Activated T-helper 17 cell treated with anti-CD3 and anti-CD28 coated beads, Interleukin-2, amount 50 U/mL, for 72 hours (primary cell): Measurements from ENCODE around the gene KAT14. TPM values are rescaled to one million over a fixed set of nuclear protein-coding genes. Genes with fewer than 3 reads are reported as not detected.

Source experiments
- ATAC-seq: fragments of 150-1000 bp; cut with Tn5 transposase; replicated peaks from 2 replicates; pipeline ENCODE4 v1.10.0; 2021; ENCODE audit warnings: mild to moderate bottlenecking, moderate library complexity
- H3K27ac Mint-ChIP-seq: one replicate; pipeline ENCODE4 v1.8.0; 2022; ENCODE audit warnings: mixed read lengths
- H3K27me3 Mint-ChIP-seq: one replicate; pipeline ENCODE4 v1.8.0; 2022; ENCODE audit warnings: mixed read lengths
- H3K36me3 Mint-ChIP-seq: one replicate; pipeline ENCODE4 v1.8.0; 2022; ENCODE audit warnings: low read depth, mild to moderate bottlenecking, mixed read lengths
- H3K4me1 Mint-ChIP-seq: one replicate; pipeline ENCODE4 v1.8.0; 2022; ENCODE audit warnings: mixed read lengths
- H3K4me3 Mint-ChIP-seq: one replicate; pipeline ENCODE4 v1.8.0; 2022; ENCODE audit warnings: mild to moderate bottlenecking, mixed read lengths
- H3K9me3 Mint-ChIP-seq: one replicate; pipeline ENCODE4 v1.8.0; 2022; ENCODE audit warnings: mixed read lengths
- total RNA-seq, 2 donors: library from RNA; stranded (reverse); gene quantifications; one replicate each; pipeline ENCODE4 v1.2.3, GENCODE V29; 2022

The KAT14 gene
- total RNA-seq, 2 donors from 2014 or later: 11.3 to 11.6 TPM

DNA sequence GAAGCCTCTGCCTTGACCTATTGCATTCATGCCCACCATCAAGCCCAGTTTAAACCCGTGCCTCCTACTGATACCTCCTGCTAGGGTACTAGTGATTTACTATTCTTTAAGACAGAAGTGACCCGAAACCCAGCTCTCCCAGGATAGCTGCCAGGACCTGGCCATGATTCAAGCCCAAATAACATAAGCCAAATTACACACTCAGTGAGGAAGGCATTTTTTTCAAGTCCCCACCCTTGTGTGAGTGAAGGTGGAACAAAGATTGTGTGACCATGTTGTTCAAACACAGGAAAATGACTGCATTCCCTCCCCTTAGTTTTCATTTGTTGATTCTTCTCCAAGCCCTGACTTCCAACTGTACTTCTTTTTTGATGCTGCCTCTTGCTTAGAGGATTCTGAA is 3.7 kb upstream of the KAT14 start:
- H3K36me3 Mint-ChIP-seq: no peaks in the 10 kb centered on the region

DNA sequence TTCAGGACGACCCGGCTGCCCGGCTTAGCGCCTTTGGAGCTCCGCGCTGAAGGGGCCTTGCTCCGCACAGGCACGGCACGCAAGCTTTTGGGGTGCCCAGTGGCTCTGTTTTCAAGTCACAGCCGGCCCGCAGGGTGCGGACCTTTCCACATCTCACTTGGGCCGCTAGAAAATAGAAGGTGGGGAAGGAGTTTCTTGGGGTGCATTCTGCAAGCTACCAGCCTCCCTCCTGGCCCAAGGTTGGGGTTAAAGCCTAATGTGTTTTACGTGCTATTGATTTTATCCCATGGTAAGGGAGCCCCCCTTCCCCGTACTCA is 561 bp downstream of the KAT14 start:
- peak; percentile 2 for ATAC-seq
- H3K36me3 Mint-ChIP-seq: peaks cover 14% of the 10 kb centered on the region

More for the DNA sequence above, 3.7 kb upstream of the KAT14 start:
- ATAC-seq: no peak
- Mint-ChIP-seq H3K4me1 (peaks cover 4% of the 10 kb centered on the region), H3K9me3 (no peaks in the 10 kb centered on the region), H3K27me3 (no peaks in the 10 kb centered on the region), H3K4me3 (no peak overlapping the region), H3K27ac (no peak overlapping the region)

DNA sequence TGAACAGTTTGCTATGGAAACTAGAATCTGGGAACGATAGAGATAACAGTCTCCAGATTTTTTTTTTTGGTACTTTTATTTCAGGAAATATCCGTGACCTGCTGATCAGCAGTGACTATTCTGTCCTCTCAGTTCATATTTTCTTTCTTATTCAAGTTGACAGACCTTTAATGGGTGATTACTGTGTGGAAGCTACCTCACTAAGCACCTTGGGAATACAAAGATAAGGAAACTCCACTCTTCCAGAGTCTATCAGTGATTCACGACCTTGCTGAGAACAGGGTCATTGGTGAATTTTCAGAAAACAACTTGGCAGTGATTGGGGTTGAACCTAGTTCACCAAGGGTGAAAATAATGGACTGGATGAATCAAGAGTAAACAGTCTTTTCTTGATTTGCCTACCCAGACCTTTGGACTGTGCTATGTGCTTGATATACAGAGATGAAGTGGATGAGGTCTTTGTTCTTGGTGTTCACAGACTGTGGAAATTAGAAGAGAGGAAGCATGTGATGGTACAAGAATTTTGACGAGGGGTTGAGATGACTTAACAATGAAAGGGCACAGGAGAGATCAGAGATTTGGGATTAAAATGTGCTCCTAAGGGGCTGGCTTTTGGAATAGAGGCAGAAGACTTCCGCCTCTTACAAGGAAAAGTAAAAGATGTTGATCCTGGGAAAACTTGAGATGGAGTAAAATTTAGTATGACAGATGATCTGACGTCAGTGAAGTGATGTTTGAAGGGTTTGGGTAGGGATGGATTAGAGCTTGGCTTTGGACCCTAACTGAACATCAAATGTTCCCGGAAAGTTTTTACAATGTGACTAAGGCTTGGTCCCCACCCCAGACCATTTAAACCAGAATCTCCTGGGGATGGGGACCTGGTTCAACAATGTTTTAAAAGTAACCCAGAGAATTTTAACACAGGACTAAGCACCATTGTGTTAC is 1.2 kb downstream of the KAT14 start:
- Mint-ChIP-seq H3K4me1 (peaks cover 16% of the 10 kb centered on the region), H3K27me3 (no peaks in the 10 kb centered on the region), H3K4me3 (peak overlapping the region; percentile 79), H3K9me3 (no peaks in the 10 kb centered on the region), H3K27ac (peak overlapping the region; percentile 37), H3K36me3 (peaks cover 21% of the 10 kb centered on the region)
- ATAC-seq: no peak

More for the DNA sequence above, 561 bp downstream of the KAT14 start:
- Mint-ChIP-seq H3K4me1 (peaks cover 16% of the 10 kb centered on the region), H3K9me3 (no peaks in the 10 kb centered on the region), H3K27ac (peak overlapping the region; percentile 37), H3K4me3 (peak overlapping the region; percentile 79), H3K27me3 (no peaks in the 10 kb centered on the region)

DNA sequence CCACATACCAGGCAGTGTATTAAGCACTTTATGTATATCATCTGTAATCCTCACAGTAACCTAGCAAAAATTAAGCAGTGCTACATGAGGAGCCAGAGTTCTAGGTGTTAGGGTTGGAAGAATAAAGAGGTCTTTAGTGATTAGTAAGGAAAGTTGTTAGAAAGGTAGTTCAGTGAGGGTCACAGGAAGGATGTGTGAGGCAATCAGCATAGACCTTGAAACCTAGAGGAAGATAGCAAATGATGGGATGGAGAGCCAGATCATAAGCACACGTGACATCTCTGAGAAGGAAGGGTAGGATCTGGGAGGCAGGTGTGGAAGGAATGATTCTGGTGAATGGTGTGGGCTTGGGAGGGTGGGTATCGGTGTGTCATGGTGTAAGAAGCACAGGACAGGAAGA is 2.2 kb downstream of the KAT14 start:
- Mint-ChIP-seq H3K4me3 (peak overlapping the region; percentile 79), H3K27me3 (no peaks in the 10 kb centered on the region), H3K9me3 (no peaks in the 10 kb centered on the region), H3K27ac (peak overlapping the region; percentile 37), H3K36me3 (peaks cover 30% of the 10 kb centered on the region), H3K4me1 (peaks cover 16% of the 10 kb centered on the region)
- no peak for ATAC-seq

DNA sequence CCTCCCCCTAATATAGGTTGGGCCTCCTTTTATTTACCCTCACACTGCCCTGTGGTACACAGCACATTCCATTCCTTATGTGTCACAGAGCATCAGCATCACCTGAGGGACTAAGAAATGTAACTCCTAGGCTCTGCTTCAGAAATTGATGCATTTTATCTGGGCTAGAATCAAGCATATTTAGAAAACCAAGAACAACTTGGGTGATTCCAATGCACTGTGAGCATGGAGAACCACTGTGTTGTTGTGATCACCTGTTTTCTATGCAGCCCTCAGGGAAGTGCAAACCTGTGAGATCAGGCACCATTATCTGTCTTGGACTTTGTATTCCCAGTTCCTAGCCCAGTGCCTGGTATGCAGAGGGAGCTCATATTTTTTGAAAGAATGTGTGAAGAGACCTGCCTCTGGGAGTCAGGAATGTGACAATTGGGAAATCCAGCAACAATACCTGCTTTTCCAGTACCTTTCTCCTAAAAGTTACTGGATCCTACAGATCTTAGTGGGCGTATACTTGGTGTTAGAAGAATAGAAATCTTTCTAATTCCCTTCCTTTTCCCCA is 7.0 kb downstream of the KAT14 start:
- no peak for ATAC-seq
- H3K4me1 Mint-ChIP-seq: peaks cover 6% of the 10 kb centered on the region
- no peak overlapping the region for H3K4me3 Mint-ChIP-seq
- H3K36me3 Mint-ChIP-seq: peaks cover 62% of the 10 kb centered on the region
- no peak overlapping the region for H3K27ac Mint-ChIP-seq
- H3K9me3 Mint-ChIP-seq: no peaks in the 10 kb centered on the region
- no peaks in the 10 kb centered on the region for H3K27me3 Mint-ChIP-seq

DNA sequence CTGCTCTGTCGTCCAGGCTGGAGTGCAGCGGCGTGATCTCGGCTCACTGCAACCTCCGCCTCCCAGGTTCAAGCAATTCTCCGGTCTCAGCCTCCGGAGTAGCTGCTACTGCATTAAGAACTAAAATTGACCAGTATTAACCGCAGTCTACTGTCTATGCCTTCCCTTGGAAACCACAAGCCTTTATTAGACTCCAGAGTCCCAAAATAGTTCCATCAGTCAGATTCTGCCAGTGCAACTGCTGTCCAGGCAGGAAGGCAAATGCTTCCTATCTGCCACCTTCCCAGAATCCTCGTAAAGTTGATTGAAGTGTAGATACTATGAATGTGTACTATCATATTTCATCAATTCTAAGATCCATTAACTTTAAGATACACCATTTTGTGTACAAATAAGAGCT is 16.7 kb downstream of the KAT14 start:
- H3K27ac Mint-ChIP-seq: no peak overlapping the region
- peaks cover 58% of the 10 kb centered on the region for H3K36me3 Mint-ChIP-seq
- H3K4me1 Mint-ChIP-seq: peaks cover 4% of the 10 kb centered on the region
- ATAC-seq: no peak
- H3K9me3 Mint-ChIP-seq: no peaks in the 10 kb centered on the region
- no peak overlapping the region for H3K4me3 Mint-ChIP-seq
- H3K27me3 Mint-ChIP-seq: no peaks in the 10 kb centered on the region

DNA sequence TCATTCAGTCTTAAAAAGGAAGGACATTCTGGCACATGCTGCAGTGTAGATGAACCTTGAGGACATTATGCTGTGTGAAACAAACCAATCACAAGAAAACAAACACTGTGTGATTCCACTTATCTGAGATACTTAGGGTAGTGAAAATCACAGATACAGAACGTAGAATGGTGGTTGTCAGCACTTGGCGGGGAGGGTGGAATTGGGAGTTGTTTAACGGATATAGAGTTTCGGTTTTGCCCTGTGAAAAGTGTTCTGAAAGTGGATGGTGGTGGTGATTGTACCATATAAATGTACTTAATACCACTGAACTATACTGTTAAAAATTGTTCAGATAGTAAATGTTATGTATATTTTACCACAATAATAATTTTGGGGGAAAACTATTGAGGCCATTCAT is 18.4 kb downstream of the KAT14 start:
- H3K27me3 Mint-ChIP-seq: no peaks in the 10 kb centered on the region
- no peak overlapping the region for H3K27ac Mint-ChIP-seq
- no peak overlapping the region for H3K4me3 Mint-ChIP-seq
- H3K36me3 Mint-ChIP-seq: peaks cover 59% of the 10 kb centered on the region
- peaks cover 4% of the 10 kb centered on the region for H3K4me1 Mint-ChIP-seq
- ATAC-seq: no peak
- H3K9me3 Mint-ChIP-seq: no peaks in the 10 kb centered on the region

DNA sequence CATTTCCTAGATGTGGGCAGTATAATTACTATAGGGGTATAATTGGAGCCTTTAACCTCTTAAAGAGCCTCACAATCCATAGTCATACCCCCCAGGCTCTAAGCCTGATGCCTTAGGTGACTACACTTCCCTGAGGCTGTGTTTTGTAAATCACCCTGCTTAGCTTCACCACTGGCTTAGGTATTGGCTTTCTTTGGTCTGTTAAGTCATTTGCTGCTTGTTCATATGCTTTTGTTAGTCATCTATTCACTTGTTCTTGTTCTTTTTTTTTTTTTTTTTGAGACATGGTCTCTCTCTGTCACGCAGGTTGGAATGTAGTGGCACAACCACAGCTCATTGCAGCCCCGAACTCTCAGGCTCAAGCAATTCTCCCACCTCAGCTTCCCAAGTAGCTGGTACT is 26.7 kb downstream of the KAT14 start:
- H3K27ac Mint-ChIP-seq: peak overlapping the region; percentile 80
- peaks cover 24% of the 10 kb centered on the region for H3K4me1 Mint-ChIP-seq
- no peaks in the 10 kb centered on the region for H3K9me3 Mint-ChIP-seq
- H3K4me3 Mint-ChIP-seq: no peak overlapping the region
- H3K36me3 Mint-ChIP-seq: peaks cover 89% of the 10 kb centered on the region
- ATAC-seq: peak; percentile 70
- H3K27me3 Mint-ChIP-seq: no peaks in the 10 kb centered on the region

DNA sequence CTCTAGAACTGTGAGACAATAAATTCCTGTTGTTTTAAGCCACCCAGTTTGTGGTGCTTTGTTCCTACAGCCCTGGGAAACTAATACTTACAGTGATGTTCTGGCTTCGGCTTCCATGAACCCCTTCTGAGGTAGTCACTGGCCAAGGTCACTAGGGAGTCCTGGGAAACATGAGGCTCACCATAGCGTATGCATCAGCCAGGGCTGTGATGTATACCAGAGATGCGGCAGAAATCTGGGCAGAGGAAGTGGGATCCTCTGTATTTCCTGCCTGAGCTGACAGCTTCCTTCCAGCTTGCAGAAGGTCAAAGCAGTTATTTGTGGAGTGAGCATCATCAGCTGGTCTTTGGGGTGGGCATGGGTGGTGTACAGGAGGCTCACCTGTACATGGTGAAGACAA is 27.9 kb downstream of the KAT14 start:
- Mint-ChIP-seq H3K27me3 (no peaks in the 10 kb centered on the region), H3K9me3 (no peaks in the 10 kb centered on the region), H3K4me3 (peak overlapping the region; percentile 55), H3K36me3 (peaks cover 81% of the 10 kb centered on the region), H3K4me1 (peaks cover 28% of the 10 kb centered on the region), H3K27ac (peak overlapping the region; percentile 80)
- ATAC-seq: peak; percentile 65

DNA sequence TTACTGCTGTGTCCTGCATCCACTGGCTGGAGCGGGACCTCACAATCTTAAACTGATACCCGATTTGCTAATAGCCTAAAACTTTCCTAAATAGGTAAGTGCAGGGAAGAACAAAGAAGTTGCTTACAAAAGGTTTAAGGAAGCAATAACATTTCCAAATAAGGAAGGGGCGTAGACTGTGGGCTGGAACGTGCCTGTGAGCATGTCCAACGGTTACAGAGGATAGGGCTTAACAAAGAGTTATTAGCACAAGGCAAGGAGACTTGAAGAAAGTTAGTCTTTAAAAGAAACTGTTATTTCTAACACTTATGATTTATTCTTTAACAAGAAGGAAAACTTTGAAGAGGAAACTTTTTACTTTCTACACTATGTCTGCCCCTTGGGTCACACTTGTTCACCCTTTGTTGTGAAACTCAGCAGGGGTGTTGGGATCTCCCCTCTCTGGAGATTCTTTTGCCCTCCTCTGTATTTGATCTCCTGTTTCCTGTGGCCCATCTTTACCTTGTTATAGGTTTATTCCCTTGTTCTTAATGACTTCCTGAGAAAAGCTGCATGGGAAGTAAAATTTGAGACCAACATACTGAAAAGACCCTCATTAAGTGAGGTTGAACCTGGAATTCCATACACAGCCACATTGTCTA is 28.7 kb downstream of the KAT14 start:
- H3K36me3 Mint-ChIP-seq: peaks cover 82% of the 10 kb centered on the region
- H3K4me1 Mint-ChIP-seq: peaks cover 32% of the 10 kb centered on the region
- peak overlapping the region; percentile 80 for H3K27ac Mint-ChIP-seq
- no peaks in the 10 kb centered on the region for H3K27me3 Mint-ChIP-seq
- no peaks in the 10 kb centered on the region for H3K9me3 Mint-ChIP-seq
- peak overlapping the region; percentile 55 for H3K4me3 Mint-ChIP-seq
- no peak for ATAC-seq

DNA sequence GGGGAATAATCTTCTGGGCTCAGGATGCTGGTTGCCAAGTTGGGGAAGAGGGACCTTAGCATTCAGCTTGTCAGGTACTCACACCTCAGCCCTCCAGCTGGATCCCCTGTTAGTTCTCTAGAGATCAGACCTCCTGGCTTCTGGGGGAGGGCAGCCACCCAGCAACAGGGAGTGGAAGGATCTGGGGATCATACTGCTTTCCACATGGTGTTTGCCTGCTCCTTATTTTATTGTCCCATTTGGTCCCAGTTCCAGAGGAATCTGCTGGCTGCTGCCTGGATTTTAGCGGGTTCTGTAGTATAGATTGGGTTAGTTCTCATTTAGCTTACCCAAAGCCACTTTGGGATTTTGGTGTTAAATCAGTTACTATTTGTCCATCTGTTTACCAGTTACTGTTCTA is 29.3 kb downstream of the KAT14 start:
- Mint-ChIP-seq H3K27me3 (no peaks in the 10 kb centered on the region), H3K9me3 (no peaks in the 10 kb centered on the region), H3K4me3 (no peak overlapping the region), H3K36me3 (peaks cover 81% of the 10 kb centered on the region), H3K27ac (peak overlapping the region; percentile 80), H3K4me1 (peaks cover 32% of the 10 kb centered on the region)
- ATAC-seq: no peak

DNA sequence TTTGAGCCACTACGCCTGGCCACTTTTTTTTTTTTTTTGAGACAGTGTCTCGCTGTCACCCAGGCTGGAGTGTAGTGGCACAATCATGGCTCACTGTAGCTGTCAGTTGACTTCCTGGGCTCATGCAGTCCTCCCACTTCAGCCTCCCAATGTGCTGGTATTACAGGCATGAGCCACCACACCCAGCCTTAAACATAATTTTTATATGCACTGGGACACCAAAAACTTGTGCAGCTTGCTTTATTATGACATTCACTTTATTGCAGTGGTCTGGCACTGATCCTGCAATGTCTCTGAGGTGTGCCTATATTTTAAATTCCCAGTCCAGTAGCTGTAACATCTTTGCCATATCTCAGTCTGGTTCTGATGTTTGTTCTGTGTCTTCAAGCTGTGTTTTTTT is 34.7 kb downstream of the KAT14 start:
- Mint-ChIP-seq H3K4me1 (peaks cover 32% of the 10 kb centered on the region), H3K9me3 (no peaks in the 10 kb centered on the region), H3K36me3 (peaks cover 76% of the 10 kb centered on the region), H3K27me3 (no peaks in the 10 kb centered on the region), H3K4me3 (no peak overlapping the region), H3K27ac (no peak overlapping the region)
- no peak for ATAC-seq

DNA sequence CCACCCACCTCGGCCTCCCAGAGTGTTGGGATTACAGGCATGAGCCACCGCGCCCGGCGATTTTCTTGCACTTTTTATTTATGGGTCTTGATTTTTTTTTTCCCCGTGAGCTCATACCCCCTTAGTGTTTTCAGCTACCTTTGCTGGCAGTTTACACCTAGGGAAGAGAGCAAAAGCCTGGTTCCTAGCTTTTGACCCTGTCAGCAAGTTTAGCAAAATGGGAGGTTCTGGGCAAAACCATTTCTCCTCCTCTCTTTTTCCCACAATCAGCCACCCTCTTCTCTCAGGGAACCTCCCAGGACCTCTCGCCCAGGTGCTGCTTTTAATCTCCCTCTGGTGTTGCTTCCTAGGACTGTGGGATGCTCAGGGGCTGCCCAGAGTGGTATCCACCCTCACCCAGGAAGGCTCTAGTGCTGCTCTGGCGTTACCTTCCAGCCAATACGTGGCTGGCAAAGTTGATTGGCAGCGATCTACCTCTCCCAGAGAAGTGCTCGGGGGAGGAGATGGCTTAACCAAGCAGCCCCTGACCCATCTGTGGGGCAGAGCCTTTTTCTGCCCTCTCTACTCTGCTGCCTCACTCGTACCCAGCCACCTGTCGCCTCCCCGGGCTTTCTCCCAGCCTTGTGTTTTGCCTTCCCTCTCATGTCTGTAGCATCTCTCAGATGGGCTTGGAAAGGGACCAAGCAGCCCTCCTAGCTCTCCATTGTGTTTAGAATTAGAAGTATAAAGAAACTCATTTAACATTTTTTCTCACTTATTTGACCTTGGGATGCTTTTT is 37.4 kb downstream of the KAT14 start:
- Mint-ChIP-seq H3K9me3 (no peaks in the 10 kb centered on the region), H3K4me3 (no peak overlapping the region), H3K27me3 (no peaks in the 10 kb centered on the region), H3K36me3 (peaks cover 78% of the 10 kb centered on the region), H3K4me1 (peaks cover 20% of the 10 kb centered on the region), H3K27ac (peak overlapping the region; percentile 56)
- no peak for ATAC-seq

DNA sequence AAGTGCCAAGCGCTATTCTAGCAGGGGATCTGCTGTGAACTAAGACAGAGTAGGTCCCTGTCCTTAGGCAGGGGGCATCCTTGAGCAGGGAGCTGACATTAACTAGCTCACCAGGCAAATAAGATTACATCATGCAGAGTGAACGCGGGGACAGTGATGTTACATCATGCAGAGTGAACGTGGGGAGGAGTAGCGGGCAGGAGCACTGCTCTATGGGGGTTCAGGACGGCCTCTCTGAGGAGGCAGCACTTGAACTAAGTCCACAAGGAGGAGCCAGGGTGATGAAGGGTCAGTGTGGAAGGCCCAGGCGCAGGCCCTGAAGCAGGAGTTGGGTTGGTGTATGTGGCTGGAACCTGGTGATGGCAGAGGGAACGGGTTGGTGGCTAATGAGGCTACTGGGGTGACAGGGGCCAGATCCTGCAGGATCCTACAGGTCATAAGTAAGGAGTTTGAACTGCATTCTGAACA is 38.7 kb downstream of the KAT14 start:
- H3K27me3 Mint-ChIP-seq: no peaks in the 10 kb centered on the region
- H3K4me3 Mint-ChIP-seq: no peak overlapping the region
- H3K9me3 Mint-ChIP-seq: no peaks in the 10 kb centered on the region
- H3K36me3 Mint-ChIP-seq: peaks cover 78% of the 10 kb centered on the region
- H3K27ac Mint-ChIP-seq: no peak overlapping the region
- ATAC-seq: no peak
- peaks cover 16% of the 10 kb centered on the region for H3K4me1 Mint-ChIP-seq
